ENCODE measurements around the gene HLA-DPB1.

DNA sequence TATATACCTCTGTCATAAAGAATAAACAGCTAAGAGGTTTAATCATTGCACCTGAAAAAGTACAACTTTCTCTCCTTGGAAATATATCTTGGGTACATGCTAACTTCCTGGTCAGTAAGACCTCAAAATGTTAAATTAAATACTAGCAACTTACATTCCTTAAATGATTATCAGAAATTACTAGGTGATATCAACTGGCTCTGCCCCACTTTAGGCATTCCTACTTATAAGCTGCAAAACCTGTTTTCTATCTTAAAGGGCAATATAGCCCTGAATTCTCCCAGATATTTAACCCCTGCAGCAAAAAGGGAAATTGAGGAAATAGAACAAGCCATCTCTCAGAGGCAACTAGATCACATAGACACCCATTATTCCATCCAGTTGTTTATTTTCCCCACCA is 23.2 kb upstream of the HLA-DPB1 start:
- TF ChIP-seq CTCF (conservative IDR thresholded peaks at IDR 0.05; ENCODE audit: low read depth, low read length): no peak
- TF ChIP-seq USF2 (IDR thresholded peaks at IDR 0.05; ENCODE audit: low read depth, low read length): no peak
- no peak for TF ChIP-seq RAD21 (IDR thresholded peaks at IDR 0.05; ENCODE audit: low read length)
- no peak for TF ChIP-seq POLR2A (IDR thresholded peaks at IDR 0.05; ENCODE audit: low read depth, low read length)
- no peak for TF ChIP-seq MAFK (IDR thresholded peaks at IDR 0.05; ENCODE audit: low read depth, low read length)
- no peak for TF ChIP-seq MXI1 (IDR thresholded peaks at IDR 0.05; ENCODE audit: borderline replicate concordance, low read depth, low read length)
- TF ChIP-seq ELK1 (IDR thresholded peaks at IDR 0.05; ENCODE audit: borderline replicate concordance, low read depth, low read length): no peak

Data from IMR-90 (cell line).